Endothelial cell (in vitro differentiated cells): ENCODE results near the gene NOP9. TPM values are rescaled to one million over a fixed set of nuclear protein-coding genes. Genes with fewer than 3 reads are reported as not detected.

ENCODE experiments used
- DNase-seq: peaks from one replicate; pipeline ENCODE4 v3.0.0; 2021; ENCODE audit warnings: low spot score
- H3K27ac Mint-ChIP-seq: one replicate; pipeline ENCODE4 v1.8.0; 2021; ENCODE audit warnings: mixed read lengths, inconsistent platforms; ENCODE audit not compliant: unreplicated experiment
- H3K27me3 Mint-ChIP-seq: one replicate; pipeline ENCODE4 v1.8.0; 2021; ENCODE audit warnings: mild to moderate bottlenecking, moderate library complexity, mixed read lengths, inconsistent platforms; ENCODE audit not compliant: unreplicated experiment
- H3K36me3 Mint-ChIP-seq: one replicate; pipeline ENCODE4 v1.8.0; 2021; ENCODE audit warnings: mild to moderate bottlenecking, low read depth, mixed read lengths, inconsistent platforms; ENCODE audit not compliant: unreplicated experiment
- H3K4me1 Mint-ChIP-seq: one replicate; pipeline ENCODE4 v1.8.0; 2021; ENCODE audit warnings: mild to moderate bottlenecking, mixed read lengths, inconsistent platforms; ENCODE audit not compliant: unreplicated experiment
- H3K4me3 Mint-ChIP-seq: one replicate; pipeline ENCODE4 v1.8.0; 2021; ENCODE audit warnings: mild to moderate bottlenecking, mixed read lengths, inconsistent platforms; ENCODE audit not compliant: unreplicated experiment
- H3K9me3 Mint-ChIP-seq: one replicate; pipeline ENCODE4 v1.8.0; 2021; ENCODE audit warnings: mixed read lengths, inconsistent platforms; ENCODE audit not compliant: unreplicated experiment
- CTCF ChIP-seq: fragments of 200-600 bp; sonication (generic); IDR thresholded peaks from one replicate; pipeline ENCODE4 v1.5.0; 2021; ENCODE audit warnings: antibody characterized with exemption; ENCODE audit not compliant: unreplicated experiment
- total RNA-seq: library from RNA; stranded (reverse); fragmentation: NEBNext Ultra II Directional; extraction: Animal tissue kit (Norgen Biotek cat#: 25700); gene quantifications from one replicate; pipeline ENCODE4 v1.2.1, GENCODE V29; 2021; ENCODE audit not compliant: unreplicated experiment

Gene NOP9
- total RNA-seq, 1 donor from 2014 or later: 27.2 TPM

- TF ChIP-seq CTCF: no peak
- H3K27ac Mint-ChIP-seq: no peak overlapping the region
- no peaks in the 10 kb centered on the region for H3K9me3 Mint-ChIP-seq
- H3K36me3 Mint-ChIP-seq: peaks cover 38% of the 10 kb centered on the region
- DNase-seq: no peak
- H3K4me1 Mint-ChIP-seq: peaks cover 47% of the 10 kb centered on the region
- H3K27me3 Mint-ChIP-seq: peaks cover 11% of the 10 kb centered on the region
- peak overlapping the region; percentile 63 for H3K4me3 Mint-ChIP-seq
Measured at GRCh38 chr14:24308342-24309124, 8.9 kb downstream of the NOP9 start.

- Mint-ChIP-seq H3K36me3 (peaks cover 34% of the 10 kb centered on the region), H3K4me3 (peak within 1 kb of the TSS; percentile 81), H3K9me3 (no peaks in the 10 kb centered on the region), H3K4me1 (peaks cover 59% of the 10 kb centered on the region), H3K27ac (peak within 1 kb of the TSS; percentile 74), H3K27me3 (peaks cover 16% of the 10 kb centered on the region)
- TF ChIP-seq CTCF: no peak
- DNase-seq: no peak
Measured at GRCh38 chr14:24309538-24310264, 10.1 kb downstream of the NOP9 start, which contains the start of gene LTB4R2. LTB4R2 (plus strand) TSS chr14:24310140; CDS start chr14:24310665, 525 bp downstream.

GRCh38 chr14:24310265-24310645, 10.6 kb downstream of the NOP9 start:
- no peaks in the 10 kb centered on the region for H3K9me3 Mint-ChIP-seq
- DNase-seq: no peak
- TF ChIP-seq CTCF: no peak
- H3K27me3 Mint-ChIP-seq: peaks cover 18% of the 10 kb centered on the region
- peak overlapping the region; percentile 74 for H3K27ac Mint-ChIP-seq
- peaks cover 28% of the 10 kb centered on the region for H3K36me3 Mint-ChIP-seq
- peaks cover 65% of the 10 kb centered on the region for H3K4me1 Mint-ChIP-seq
- H3K4me3 Mint-ChIP-seq: peak overlapping the region; percentile 81

- peak; percentile 39 for TF ChIP-seq CTCF
- Mint-ChIP-seq H3K4me1 (peaks cover 69% of the 10 kb centered on the region), H3K9me3 (no peaks in the 10 kb centered on the region), H3K36me3 (peaks cover 24% of the 10 kb centered on the region), H3K4me3 (peak within 1 kb of the TSS; percentile 81), H3K27ac (peak within 1 kb of the TSS; percentile 74), H3K27me3 (peaks cover 24% of the 10 kb centered on the region)
- DNase-seq: peak; percentile 78
Measured at GRCh38 chr14:24310646-24311604, 11.3 kb downstream of the NOP9 start, which contains the start of gene LTB4R. LTB4R (plus strand) TSS chr14:24311502; CDS start chr14:24315652, 4,150 bp downstream.
